Mucosa of stomach (tissue), 1 donor: ENCODE data around the gene BAZ1B.

Experiments
- H3K27me3 ChIP-seq: one replicate; pipeline ENCODE4 v1.7.0; 2013; ENCODE audit warnings: mild to moderate bottlenecking, low read length; ENCODE audit not compliant: control insufficient read depth, insufficient read depth
- H3K36me3 ChIP-seq: one replicate; pipeline ENCODE4 v1.7.0; 2013; ENCODE audit warnings: low read length; ENCODE audit not compliant: control insufficient read depth, insufficient read depth
- H3K4me1 ChIP-seq: one replicate; pipeline ENCODE4 v1.7.0; 2013; ENCODE audit warnings: mild to moderate bottlenecking, low read length; ENCODE audit not compliant: control insufficient read depth, insufficient read depth
- H3K4me3 ChIP-seq: one replicate; pipeline ENCODE4 v1.7.0; 2013; ENCODE audit warnings: low read length
- H3K9ac ChIP-seq: one replicate; pipeline ENCODE4 v1.7.0; 2013; ENCODE audit warnings: mild to moderate bottlenecking, low read length, moderate library complexity
- H3K9me3 ChIP-seq: one replicate; pipeline ENCODE4 v1.7.0; 2013; ENCODE audit warnings: mild to moderate bottlenecking, low read length, moderate library complexity; ENCODE audit not compliant: control insufficient read depth
- donor health status: Pancreatic carcinoma.

The BAZ1B gene

GRCh38 chr7:73397521-73398281 lies 124.4 kb downstream of the BAZ1B start:
- Histone ChIP-seq H3K4me3 (no peak overlapping the region), H3K4me1 (no peaks in the 10 kb centered on the region), H3K9ac (no peak overlapping the region), H3K27me3 (no peaks in the 10 kb centered on the region), H3K36me3 (no peaks in the 10 kb centered on the region), H3K9me3 (no peaks in the 10 kb centered on the region)

- Histone ChIP-seq H3K4me1 (no peaks in the 10 kb centered on the region), H3K9me3 (no peaks in the 10 kb centered on the region), H3K27me3 (no peaks in the 10 kb centered on the region), H3K9ac (no peak overlapping the region), H3K36me3 (no peaks in the 10 kb centered on the region), H3K4me3 (no peak overlapping the region)
Observed at GRCh38 chr7:73395538-73396503, 126.3 kb downstream of the BAZ1B start.

GRCh38 chr7:73394422-73394821 lies 127.7 kb downstream of the BAZ1B start:
- H3K9me3 ChIP-seq: no peaks in the 10 kb centered on the region
- H3K9ac ChIP-seq: no peak overlapping the region
- H3K4me1 ChIP-seq: no peaks in the 10 kb centered on the region
- no peaks in the 10 kb centered on the region for H3K36me3 ChIP-seq
- no peak overlapping the region for H3K4me3 ChIP-seq
- H3K27me3 ChIP-seq: no peaks in the 10 kb centered on the region

GRCh38 chr7:73391396-73391795 lies 130.7 kb downstream of the BAZ1B start:
- Histone ChIP-seq H3K4me3 (no peak overlapping the region), H3K27me3 (no peaks in the 10 kb centered on the region), H3K36me3 (no peaks in the 10 kb centered on the region), H3K9me3 (no peaks in the 10 kb centered on the region), H3K9ac (no peak overlapping the region), H3K4me1 (no peaks in the 10 kb centered on the region)
